GM21367 (cell line): ENCODE data around the gene THAP7.

ENCODE experiments used
- ATAC-seq: cut with Tn5 transposase; IDR thresholded peaks from one replicate; pipeline ENCODE4 v1.9.1; 2021; ENCODE audit not compliant: unreplicated experiment

Gene THAP7

DNA sequence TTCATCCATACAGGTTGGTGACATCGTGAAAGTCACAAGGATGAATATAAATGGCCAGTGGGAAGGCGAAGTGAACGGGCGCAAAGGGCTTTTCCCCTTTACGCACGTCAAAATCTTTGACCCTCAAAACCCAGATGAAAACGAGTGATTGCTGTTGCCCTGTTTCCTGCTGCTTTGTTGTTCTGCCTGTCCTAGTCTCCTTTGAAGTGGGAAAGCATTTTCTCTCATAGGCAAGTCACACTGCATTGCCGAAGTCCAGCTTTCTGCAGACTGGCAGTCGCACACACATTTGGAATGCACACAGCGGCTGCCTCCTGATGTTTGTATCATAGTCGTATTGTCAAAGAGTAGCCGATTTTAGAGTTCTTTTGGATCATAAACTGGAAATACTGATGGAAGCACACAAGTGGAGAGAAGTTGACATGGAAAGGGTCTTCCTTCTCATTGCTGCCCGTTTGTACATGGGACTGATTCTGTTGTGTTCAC is 52.2 kb downstream of the THAP7 start:
- ATAC-seq, result no peak
